ENCODE measurements around the gene APBB2.

GRCh38 chr4:40916218-40916555 is 298.2 kb downstream of the APBB2 start:
- TF ChIP-seq CTCF (IDR thresholded peaks at IDR 0.05; ENCODE audit: low read depth, low read length) (no peak), POLR2A (IDR thresholded peaks at IDR 0.05; ENCODE audit: extremely low read depth, insufficient read length) (no peak), MAX (IDR thresholded peaks at IDR 0.05; ENCODE audit: low read depth, low read length) (no peak), MYC (IDR thresholded peaks at IDR 0.05; ENCODE audit: low read depth, low read length) (no peak)

Measured in NB4 (cell line).